HG03520 (cell line): Measurements from ENCODE around the gene MINPP1.
"Not testable (repeated sequence)": the region's sequence is repeated elsewhere in the genome, so short reads cannot be mapped to it uniquely, and the experiment has no call there.

Source experiments
- ATAC-seq: cut with Tn5 transposase; IDR thresholded peaks from one replicate; pipeline ENCODE4 v1.9.1; 2021; ENCODE audit warnings: mild to moderate bottlenecking, moderate library complexity; ENCODE audit not compliant: unreplicated experiment

The MINPP1 gene

GRCh38 chr10:87560495-87561129 is 55.9 kb downstream of the MINPP1 start:
- no peak for ATAC-seq

GRCh38 chr10:87562750-87563149 is 58.1 kb downstream of the MINPP1 start:
- ATAC-seq = no peak

GRCh38 chr10:87565010-87565409 is 60.3 kb downstream of the MINPP1 start:
- no peak for ATAC-seq

- ATAC-seq = no peak
These were observed 71.2 kb downstream of the MINPP1 start for GRCh38 chr10:87575851-87576250.

- no peak for ATAC-seq
These were observed 73.6 kb downstream of the MINPP1 start for GRCh38 chr10:87578160-87578841.

DNA sequence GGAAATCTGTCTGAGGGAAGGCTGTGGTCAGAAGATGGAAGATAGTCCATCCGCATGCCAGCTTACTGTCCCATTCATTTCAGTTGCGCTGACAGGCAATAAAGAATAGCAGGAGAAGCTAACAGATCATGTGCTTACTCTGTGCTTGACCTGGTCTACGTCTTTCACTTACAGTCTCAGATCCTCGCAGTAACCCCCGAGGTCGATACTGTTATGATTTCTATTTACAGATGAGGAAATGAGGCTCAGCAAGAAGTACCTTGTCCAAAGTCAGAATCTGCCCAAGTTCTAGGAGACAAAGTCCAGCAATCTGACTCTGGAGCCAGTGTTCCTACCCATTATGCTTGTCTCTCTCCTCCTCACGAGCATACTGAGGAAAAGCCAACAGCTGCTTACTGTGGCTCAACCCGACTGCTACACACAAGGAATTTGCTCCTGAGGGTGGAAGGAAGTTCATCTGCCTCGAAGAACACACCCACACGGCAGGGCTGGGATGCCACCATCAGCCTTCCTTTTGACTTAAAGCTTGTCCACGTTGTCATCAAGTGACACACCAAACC is 74.2 kb downstream of the MINPP1 start:
- no peak for ATAC-seq

GRCh38 chr10:87579563-87579962 is 74.9 kb downstream of the MINPP1 start:
- no peak for ATAC-seq

DNA sequence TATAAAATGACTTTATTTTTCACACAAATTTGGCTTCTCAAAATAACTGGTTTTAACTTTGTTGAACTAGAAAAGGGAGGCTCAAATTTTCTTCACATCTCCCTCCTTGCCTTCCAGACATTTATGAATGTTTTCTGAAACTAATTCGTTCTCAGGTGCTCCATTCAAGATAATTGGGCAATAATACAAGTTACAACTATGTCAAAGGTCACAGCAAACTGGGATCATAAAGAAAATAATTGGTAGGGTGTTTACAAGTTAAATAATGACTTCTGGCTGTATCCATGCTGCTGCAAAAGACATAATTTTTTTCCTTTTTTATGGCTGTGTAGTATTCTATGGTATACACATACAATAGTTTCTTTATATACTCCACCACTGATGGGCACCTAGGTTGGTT is 75.3 kb downstream of the MINPP1 start:
- ATAC-seq = no peak

DNA sequence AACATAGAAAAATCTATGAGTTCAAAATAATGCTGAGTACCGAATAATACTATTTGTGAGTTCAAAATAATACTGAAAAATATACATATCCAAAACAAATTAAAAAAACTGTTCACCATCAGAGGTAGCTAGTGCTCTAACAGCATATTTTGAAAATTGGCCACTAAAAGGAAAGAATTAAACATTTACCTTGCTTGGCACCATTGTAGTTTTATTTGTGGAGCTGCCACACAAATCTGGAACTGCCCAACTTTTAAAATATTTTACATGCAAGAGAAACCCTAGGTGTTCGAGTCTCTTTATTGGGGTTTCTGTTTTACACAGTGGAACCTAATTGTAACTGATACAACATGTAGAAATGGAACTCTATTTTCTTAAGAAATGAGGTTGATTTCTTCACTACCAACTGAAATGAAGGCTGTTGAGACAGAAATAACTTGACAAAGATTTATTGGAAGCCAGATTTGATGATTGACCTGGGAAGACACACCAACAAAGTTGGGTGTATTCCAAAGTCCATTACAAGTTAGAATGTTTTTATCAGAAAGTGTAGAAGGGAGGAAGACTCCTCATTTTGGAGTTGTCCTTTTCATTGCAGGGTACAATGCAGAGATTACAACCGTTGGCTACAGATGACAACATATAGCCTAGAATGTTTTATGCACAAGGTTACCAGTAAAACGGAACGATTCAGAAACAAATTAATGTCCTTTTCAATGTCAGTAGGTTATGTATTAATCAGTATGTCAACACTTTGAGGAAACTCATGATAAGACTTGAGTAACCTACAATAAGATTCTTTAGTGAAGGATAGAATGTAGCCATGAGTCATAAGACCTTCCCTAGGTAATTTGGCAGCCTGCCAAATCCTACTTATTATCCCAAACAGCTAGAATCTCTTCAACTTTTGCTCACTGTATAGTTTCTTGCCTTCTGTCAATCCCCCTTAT is 81.1 kb downstream of the MINPP1 start:
- no peak for ATAC-seq

- ATAC-seq = no peak
These were observed 85.0 kb downstream of the MINPP1 start for GRCh38 chr10:87589645-87590051.

GRCh38 chr10:87590705-87591588 is 86.3 kb downstream of the MINPP1 start:
- ATAC-seq = no peak

DNA sequence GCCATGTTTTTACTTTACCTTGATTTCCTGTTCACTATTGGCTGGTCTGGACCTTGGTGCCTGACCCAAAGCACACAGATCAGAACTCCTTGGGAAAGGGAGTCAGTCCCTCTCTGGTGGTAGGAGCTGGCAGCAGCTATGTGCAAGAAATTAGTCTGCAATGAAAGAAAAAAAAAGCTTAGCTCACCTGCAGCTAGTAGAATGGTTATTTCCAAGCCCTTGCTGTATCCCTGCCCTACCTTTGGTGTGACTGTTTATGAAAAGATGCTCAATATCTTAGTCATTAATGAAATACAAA is 86.8 kb downstream of the MINPP1 start:
- no peak for ATAC-seq

- not testable (repeated sequence) for ATAC-seq
These were observed 88.2 kb downstream of the MINPP1 start for GRCh38 chr10:87592920-87593319.

GRCh38 chr10:87593702-87594101 is 89.0 kb downstream of the MINPP1 start:
- no peak for ATAC-seq

DNA sequence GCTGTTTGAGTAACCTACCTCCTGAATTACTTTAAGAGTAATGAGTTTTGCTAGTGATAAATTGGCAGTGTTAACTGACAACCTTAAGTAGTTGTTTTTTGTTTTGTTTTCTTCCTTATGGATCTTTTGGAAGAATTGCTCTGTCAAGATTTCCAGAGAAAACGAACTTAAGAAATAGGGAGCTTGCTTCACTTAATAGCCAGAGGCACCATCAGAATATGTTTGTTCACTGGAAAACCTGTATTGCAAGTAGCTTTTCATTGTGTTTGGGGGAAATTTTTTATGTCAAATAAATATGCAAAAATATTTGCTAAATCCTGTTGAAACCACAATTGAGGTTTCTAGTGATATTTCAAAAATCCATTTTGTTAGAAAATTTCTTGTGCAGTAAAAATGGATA is 89.5 kb downstream of the MINPP1 start:
- no peak for ATAC-seq

DNA sequence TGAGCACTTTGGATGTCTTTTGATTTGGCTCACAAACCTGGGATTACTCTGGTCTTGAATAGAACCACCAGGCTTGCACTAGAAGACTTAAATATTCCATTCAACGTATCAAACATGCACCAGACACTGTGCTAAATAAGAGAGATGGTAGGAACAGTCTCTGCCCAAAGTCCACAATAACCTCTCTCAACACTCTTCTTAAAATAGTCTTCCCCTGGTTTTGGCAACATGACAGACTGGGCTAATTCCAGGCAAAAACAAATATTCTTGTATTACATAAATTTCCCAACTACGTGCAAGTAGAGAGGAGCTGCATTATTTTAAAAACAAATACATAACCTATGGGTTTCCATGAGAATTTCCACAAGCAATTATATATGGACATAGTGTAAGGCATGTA is 90.2 kb downstream of the MINPP1 start:
- no peak for ATAC-seq

GRCh38 chr10:87596351-87596750 is 91.7 kb downstream of the MINPP1 start:
- ATAC-seq = no peak

- no peak for ATAC-seq
These were observed 94.0 kb downstream of the MINPP1 start for GRCh38 chr10:87598700-87599099.

- no peak for ATAC-seq
These were observed 95.9 kb downstream of the MINPP1 start for GRCh38 chr10:87600581-87600980.
